Measurements from ENCODE around the gene PPM1G. TPM values are rescaled to one million over a fixed set of nuclear protein-coding genes. Genes with fewer than 3 reads are reported as not detected.
"Not testable (repeated sequence)": the region's sequence is repeated elsewhere in the genome, so short reads cannot be mapped to it uniquely, and the experiment has no call there.

Gene PPM1G
- total RNA-seq, 2 donors from 2014 or later: 50.9 to 73.4 TPM

- no peak for ATAC-seq
- intact Hi-C loops (cut with DNase I, micrococcal nuclease): no loop called here
- no peak for DNase-seq
Measured at GRCh38 chr2:27353762-27354596, 55.4 kb downstream of the PPM1G start.

GRCh38 chr2:27353386-27353761 is 56.0 kb downstream of the PPM1G start:
- DNase-seq; intact Hi-C loops (cut with DNase I, micrococcal nuclease); ATAC-seq: not testable (repeated sequence)

- intact Hi-C loops (cut with DNase I, micrococcal nuclease): no loop called here
- DNase-seq (no peak), ATAC-seq (no peak)
Measured at GRCh38 chr2:27351802-27352598, 57.4 kb downstream of the PPM1G start.

- intact Hi-C loops (cut with DNase I, micrococcal nuclease): no loop called here
- ATAC-seq (no peak), DNase-seq (no peak)
Measured at GRCh38 chr2:27350106-27350693, 59.2 kb downstream of the PPM1G start.

- ATAC-seq: no peak
- intact Hi-C loops (cut with DNase I, micrococcal nuclease): no loop called here
- DNase-seq: no peak
Measured at GRCh38 chr2:27347641-27348040, 61.8 kb downstream of the PPM1G start.

GRCh38 chr2:27336173-27336572 is 73.2 kb downstream of the PPM1G start:
- no peak for ATAC-seq
- DNase-seq: no peak
- intact Hi-C loops (cut with DNase I, micrococcal nuclease): no loop called here

- no peak for ATAC-seq
- intact Hi-C loops (cut with DNase I, micrococcal nuclease): no loop called here
- no peak for DNase-seq
Measured at GRCh38 chr2:27335311-27335710, 74.1 kb downstream of the PPM1G start.

Other genes starting within 250 kb of the PPM1G start
- 10 to 100 TPM; 75.3 to 98.2 TPM for gene ATRAID, start 197.6 kb downstream of the PPM1G start, total RNA-seq
- gene SLC5A6, start 197.3 kb downstream of the PPM1G start, total RNA-seq: 10 to 100 TPM; 20.6 to 30.5 TPM
- gene CAD, start 192.2 kb downstream of the PPM1G start, total RNA-seq: 10 to 100 TPM; 13.9 to 23.7 TPM
- not detected for gene SLC30A3, start 146.5 kb downstream of the PPM1G start, total RNA-seq
- gene DNAJC5G, start 134.2 kb downstream of the PPM1G start, total RNA-seq: not detected
- gene TRIM54, start 127.2 kb downstream of the PPM1G start, total RNA-seq: under 1 TPM in 1 of 2 donors, not detected in 1; 0.14 TPM
- gene UCN, start 101.1 kb downstream of the PPM1G start, total RNA-seq: under 1 TPM; 0.52 to 0.56 TPM
- 10 to 100 TPM; 26.6 to 32.4 TPM for gene MPV17, start 86.5 kb downstream of the PPM1G start, total RNA-seq
- gene GTF3C2, start 52.8 kb downstream of the PPM1G start, total RNA-seq: 10 to 100 TPM; 50.6 to 62.5 TPM
- 10 to 100 TPM; 33.2 to 36.6 TPM for gene EIF2B4, start 39.3 kb downstream of the PPM1G start, total RNA-seq
- gene SNX17, start 39.0 kb downstream of the PPM1G start, total RNA-seq: 10 to 100 TPM; 85.2 to 85.5 TPM
- gene ZNF513, start 28.9 kb downstream of the PPM1G start, total RNA-seq: 10 to 100 TPM; 24.9 to 27.4 TPM
- gene NRBP1, start 19.0 kb upstream of the PPM1G start, total RNA-seq: 10 to 100 TPM; 72.2 to 85.8 TPM
- 100 to 1,000 TPM in 1 of 2 donors, 10 to 100 TPM in 1; 90.0 to 104 TPM for gene KRTCAP3, start 32.8 kb upstream of the PPM1G start, total RNA-seq
- 10 to 100 TPM; 80.2 to 82.5 TPM for gene IFT172, start 80.2 kb upstream of the PPM1G start, total RNA-seq
- 1 to 10 TPM in 1 of 2 donors, under 1 TPM in 1; 0.73 to 1.4 TPM for gene FNDC4, start 85.6 kb upstream of the PPM1G start, total RNA-seq
- gene GCKR, start 87.2 kb upstream of the PPM1G start, total RNA-seq: not detected
- gene ZNF512, start 173.5 kb upstream of the PPM1G start, total RNA-seq: 10 to 100 TPM; 10.7 to 14.9 TPM
- gene CCDC121, start 219.4 kb upstream of the PPM1G start, total RNA-seq: 1 to 10 TPM; 2.5 to 2.9 TPM
- 10 to 100 TPM; 20.7 to 24.2 TPM for gene GPN1, start 219.5 kb upstream of the PPM1G start, total RNA-seq